SH-SY5Y (cell line): Measurements from ENCODE around the gene LANCL1.

ENCODE experiments used
- GATA2 ChIP-seq: IDR thresholded peaks from 2 replicates; pipeline ENCODE4 v1.6.1; 2011; ENCODE audit warnings: mild to moderate bottlenecking, low read depth, low read length
- GATA3 ChIP-seq: IDR thresholded peaks from 2 replicates; pipeline ENCODE4 v1.6.1; 2011; ENCODE audit warnings: low read depth, mild to moderate bottlenecking, low read length, moderate library complexity

DNA sequence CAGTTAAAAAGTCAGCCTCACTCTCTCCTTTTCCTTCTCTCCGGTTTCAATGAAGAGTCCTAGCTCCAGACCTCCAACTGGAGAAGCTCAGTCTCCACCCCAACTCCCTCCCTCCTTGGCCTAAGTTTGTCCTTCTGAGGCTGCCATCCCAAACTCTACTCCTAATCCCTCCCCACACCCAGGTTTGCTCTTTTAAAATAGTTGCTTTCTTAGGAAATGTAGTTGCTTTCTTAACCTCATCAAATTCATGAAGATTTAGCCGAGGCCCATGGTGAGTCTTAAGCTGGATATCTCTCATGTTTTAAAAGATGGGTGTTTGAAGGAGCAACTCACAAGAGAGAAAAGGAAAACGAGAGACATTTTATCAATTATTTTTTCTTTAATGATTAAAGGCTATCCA is 937 bp upstream of the LANCL1 start:
- TF ChIP-seq GATA2 (no peak), GATA3 (no peak)
